Activated CD8-positive, alpha-beta memory T cell treated with anti-CD3 and anti-CD28 coated beads for 24 hours (primary cell): ENCODE measurements around the gene PCBD1.

Source experiments
- DNase-seq: peaks from one replicate; pipeline ENCODE4 v3.0.0-alpha.2; 2020

The PCBD1 gene

GRCh38 chr10:70917226-70917625 is 28.9 kb upstream of the PCBD1 start:
- DNase-seq = no peak

- no peak for DNase-seq
Observed at GRCh38 chr10:70916241-70916640, 27.9 kb upstream of the PCBD1 start.

GRCh38 chr10:70915806-70916205 is 27.4 kb upstream of the PCBD1 start:
- no peak for DNase-seq

DNA sequence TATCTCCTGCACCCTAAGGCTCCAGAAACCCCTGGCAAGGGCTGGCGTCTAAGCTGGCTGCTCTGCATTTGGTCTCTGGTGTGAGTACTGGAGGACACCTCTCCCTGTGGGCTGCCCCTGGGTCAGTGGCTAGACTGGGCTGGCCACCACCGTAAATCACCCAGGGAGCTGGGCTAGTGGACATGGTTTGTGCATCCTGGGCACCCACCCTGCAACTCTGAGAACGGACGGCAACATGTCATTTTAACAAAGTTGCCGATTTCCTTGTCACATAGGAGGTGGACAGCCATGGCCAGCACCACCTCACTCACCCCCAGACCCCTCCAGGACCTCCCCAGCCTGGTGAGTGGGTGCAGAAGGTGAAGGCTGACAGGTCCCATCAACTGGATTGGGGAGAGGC is 26.8 kb upstream of the PCBD1 start:
- no peak for DNase-seq

GRCh38 chr10:70914316-70914864 is 26.0 kb upstream of the PCBD1 start:
- DNase-seq = no peak

- DNase-seq = no peak
Observed at GRCh38 chr10:70913893-70914240, 25.5 kb upstream of the PCBD1 start.

DNA sequence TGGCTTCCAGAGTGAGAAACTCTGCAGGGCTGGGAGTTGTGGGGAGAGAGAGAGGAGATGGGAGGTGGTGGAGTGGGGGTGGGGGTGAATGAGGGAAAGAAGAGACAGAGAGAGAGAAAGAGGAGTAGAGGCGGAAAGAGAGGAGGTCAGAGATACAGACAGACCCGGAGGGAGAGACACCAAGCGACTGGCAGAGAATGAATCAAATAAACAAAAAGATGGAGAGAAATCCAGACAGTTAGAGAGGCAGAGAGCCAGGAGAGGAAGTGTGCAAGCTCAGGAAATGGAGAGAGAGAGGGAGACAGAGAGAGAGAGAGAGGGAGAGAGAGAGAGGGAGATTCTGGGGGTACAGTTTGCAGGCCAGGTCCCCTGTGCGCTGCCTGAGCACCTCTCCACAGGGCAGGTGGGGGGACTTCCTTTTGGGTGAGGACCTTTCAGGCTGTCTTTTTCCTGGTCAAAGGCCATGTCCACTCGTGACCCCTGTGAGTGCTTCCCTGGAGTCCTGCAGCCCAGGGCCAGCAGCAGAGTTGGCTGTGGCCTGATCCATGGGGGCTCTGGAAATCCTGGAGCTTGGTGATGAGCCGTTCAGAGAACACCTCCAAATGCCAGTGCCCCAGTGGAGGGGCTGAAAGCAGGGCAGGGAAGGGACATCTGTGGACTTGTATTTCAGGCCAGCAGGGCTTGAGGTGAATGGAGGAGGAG is 25.0 kb upstream of the PCBD1 start:
- DNase-seq = no peak

GRCh38 chr10:70912556-70912955 is 24.2 kb upstream of the PCBD1 start:
- DNase-seq = no peak

GRCh38 chr10:70911386-70911785 is 23.0 kb upstream of the PCBD1 start:
- DNase-seq = no peak

- no peak for DNase-seq
Observed at GRCh38 chr10:70910486-70911341, 22.3 kb upstream of the PCBD1 start.

GRCh38 chr10:70909326-70909935 is 21.1 kb upstream of the PCBD1 start:
- DNase-seq = no peak

DNA sequence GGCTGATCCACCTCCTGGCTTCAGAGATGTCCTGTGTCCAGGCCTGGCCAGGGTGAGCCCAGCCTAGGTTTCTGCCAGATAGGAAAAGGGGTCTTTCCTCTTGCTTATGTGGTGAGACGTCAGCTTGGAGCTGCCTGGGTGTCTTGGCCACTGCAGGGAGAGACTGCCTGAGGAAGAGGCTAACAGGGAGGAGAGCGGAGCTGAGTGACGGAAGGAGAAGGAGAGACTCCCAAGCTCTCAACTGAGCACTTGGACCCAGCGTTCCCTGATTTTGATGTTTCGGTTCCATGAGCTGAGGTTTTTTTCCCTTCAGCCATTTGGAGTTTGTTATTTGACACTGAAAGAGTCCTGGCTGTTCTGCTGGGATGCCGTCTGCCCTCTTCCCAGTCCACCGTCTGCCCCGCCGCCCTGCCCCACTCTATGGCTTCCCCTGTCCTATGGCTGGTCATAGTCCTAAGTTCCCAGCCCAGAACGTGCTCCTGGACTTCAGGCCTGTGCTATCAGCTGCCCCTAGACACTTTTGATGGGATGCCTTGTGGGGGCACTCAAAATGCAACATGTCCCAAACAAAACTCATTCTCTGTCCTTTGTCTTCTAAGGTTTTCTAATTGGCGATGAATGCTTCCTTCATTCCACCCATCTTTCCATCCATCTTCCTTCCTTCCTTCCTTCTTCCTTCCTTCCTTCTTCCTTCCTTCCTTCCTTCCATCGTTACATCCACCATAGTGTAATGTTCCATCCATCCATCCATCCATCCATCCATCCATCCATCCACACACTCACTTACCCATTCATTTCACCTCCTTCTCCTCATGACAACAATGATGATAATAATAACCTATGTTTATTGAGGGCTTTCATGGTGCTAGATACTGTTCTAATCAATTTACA is 20.3 kb upstream of the PCBD1 start:
- DNase-seq = no peak

DNA sequence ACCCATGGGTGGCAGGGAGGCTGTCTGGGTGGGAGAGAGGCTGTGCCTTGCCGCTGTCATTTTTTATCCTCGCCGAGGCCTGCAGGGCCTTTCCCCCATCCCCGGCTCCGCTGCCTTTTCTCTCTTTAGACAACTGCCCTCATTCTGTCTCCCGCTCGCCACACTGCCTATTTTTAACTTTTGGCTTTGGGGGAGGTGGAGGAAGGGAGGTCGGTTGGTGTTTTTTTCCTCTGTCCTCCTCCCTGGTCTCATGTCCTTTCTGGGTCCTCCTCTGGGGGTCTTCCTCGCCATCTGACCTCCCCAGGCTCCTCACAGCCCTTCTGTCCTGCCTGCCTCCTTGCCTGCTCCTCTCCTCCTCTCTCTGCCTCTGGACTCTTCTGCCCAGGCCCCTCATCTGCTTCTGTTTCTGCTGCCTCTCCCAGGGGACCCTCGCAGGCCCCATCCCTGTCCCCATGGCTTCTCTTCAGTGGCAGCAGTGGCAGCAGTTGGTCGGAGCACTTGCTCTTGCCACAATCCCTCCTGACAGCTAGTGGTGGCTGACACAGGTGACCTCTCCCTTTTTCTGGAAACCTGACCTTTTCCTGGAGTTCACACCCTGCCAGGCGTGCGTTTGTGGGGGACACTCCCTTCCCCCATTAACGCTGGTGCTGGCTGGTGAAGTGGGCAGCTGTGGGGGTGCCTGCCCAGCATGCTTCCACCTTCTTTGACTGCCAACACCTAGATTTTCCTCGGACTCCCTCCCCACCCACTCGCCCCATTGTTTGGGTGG is 19.5 kb upstream of the PCBD1 start:
- no peak for DNase-seq

DNA sequence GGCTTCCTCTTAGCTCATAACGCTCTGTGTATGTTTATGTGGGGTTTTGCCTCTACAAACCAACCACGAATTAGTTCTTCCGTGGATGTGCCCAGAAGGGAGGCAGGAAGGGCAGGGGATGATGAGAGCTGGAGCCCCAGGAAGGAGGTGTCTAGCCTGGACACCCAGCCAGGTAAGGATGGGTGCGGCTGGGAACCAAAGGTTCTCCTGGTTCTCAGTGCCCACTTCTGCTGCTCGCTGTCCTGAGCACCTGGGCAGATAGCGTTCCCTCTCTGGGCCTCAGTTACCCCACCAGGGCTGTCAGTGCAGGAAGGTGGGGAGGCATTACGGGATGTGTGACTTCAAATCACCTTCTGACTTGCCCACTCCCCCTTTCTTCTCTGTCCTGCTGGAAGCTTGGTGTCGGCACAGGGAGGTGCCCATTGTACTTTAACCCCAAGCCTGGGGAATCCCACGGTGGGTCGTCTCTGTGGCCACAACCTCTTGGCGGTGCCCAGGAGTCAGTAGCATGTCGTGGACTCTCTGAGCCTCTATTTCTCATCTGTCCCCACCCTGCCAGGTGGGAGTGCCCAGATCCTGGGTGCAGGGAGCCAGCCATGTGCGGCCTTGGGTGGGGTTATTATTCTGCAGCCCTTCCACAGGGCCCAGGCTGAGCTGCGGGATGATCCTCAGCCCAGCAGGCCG is 18.7 kb upstream of the PCBD1 start:
- no peak for DNase-seq

GRCh38 chr10:70906031-70906783 is 17.8 kb upstream of the PCBD1 start:
- DNase-seq = no peak

- DNase-seq = no peak
Observed at GRCh38 chr10:70905071-70906021, 17.0 kb upstream of the PCBD1 start.

DNA sequence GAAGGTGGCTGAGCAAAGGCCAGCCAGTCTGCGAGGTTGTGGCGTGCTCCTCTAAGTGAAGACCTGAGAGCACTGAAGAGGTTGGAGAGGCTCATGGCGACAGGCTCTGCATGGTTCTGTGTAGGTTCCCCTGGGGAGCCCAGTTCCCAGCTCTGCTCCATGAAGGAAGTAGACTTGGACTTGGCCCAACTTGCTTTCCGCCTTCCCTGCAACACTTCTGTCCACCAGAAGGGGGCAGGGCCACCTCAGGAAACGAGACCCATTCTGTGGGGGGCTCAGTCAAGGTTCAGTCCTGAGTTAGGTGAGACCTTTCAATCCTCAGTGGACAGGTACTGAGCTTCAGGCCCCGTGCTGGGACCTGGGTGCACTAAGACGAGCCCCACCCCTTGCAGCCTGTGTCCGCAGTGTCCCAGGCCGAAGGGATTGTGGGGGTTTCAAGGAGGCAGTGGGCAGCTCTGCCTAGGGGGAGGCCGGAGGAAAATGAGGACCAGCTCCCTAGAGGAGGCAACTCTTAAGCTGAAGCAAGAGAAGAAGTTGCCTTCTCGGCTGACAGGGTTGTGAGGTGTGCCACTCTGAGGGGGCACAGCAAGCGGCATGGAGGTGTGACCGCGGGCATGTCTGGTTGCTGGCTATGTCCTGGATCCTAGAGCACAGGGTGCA is 15.0 kb upstream of the PCBD1 start:
- peak; percentile 75 for DNase-seq

- no peak for DNase-seq
Observed at GRCh38 chr10:70902661-70903261, 14.4 kb upstream of the PCBD1 start.
